ENCODE measurements around the gene ANKFY1. TPM values are rescaled to one million over a fixed set of nuclear protein-coding genes. Genes with fewer than 3 reads are reported as not detected.

Gene ANKFY1
- polyA plus RNA-seq, 1 of the 3 experiments (the other 2 are of a cell fraction): 29.6 TPM

DNA sequence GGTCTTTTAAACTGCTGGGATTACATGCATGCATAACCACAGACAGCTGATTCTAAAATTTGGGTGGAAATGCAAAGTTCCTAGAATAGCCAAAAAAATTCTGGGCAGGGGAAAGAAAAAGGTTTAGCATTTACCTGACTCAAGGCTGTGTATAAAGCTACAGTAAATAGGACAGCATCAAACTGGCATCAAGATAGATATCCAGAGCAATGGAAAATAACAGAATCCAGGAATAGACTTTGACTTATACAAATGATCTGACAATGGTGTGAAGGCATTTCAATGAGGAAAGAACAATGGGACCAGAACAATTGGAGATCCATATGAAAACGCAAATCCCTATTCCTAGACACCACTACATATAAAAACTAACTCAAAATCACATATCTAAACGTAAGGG is 12.9 kb downstream of the ANKFY1 start:
- H3K4me3 ChIP-seq (ENCODE audit: low read depth in 2 of 2, low read length in 1 of 2): no peak overlapping the region
- H3K9ac ChIP-seq: no peak overlapping the region
- no peaks in the 10 kb centered on the region for H3K27me3 ChIP-seq (ENCODE audit: insufficient read depth)
- peaks cover 98% of the 10 kb centered on the region for H3K79me2 ChIP-seq (ENCODE audit: insufficient read depth)
- H3K4me2 ChIP-seq: no peak overlapping the region
- H3F3A ChIP-seq (replicated peaks; ENCODE audit: insufficient read depth): peaks cover 14% of the 10 kb centered on the region
- no peaks in the 10 kb centered on the region for H3K36me3 ChIP-seq (replicated peaks in 1 of 2; ENCODE audit: control insufficient read depth in 1 of 2, insufficient read depth in 2 of 2, low read length in 1 of 2)
- CTCF ChIA-PET: interaction anchor here (1.1 to 4.6 kb wide), 10 partner anchors 9 to 811 kb away, joined by 3 to 39 read pairs (median 12); partner anchors contain the start of gene ANKFY1
- no peak overlapping the region for H3K27ac ChIP-seq (ENCODE audit: low read depth in 2 of 2, low read length in 1 of 2)
- H3K9me2 ChIP-seq: no peaks in the 10 kb centered on the region
- no peak for DNase-seq
- POLR2A ChIA-PET: no interaction called here
- H3K4me1 ChIP-seq (ENCODE audit: control insufficient read depth in 1 of 2, insufficient read depth in 2 of 2, low read depth in 1 of 2, low read length in 1 of 2): no peaks in the 10 kb centered on the region; a peak in 1 of 4 replicates
- TF ChIP-seq FOXM1 (IDR thresholded peaks at IDR 0.05; ENCODE audit: low read depth) (no peak), MEF2A (IDR thresholded peaks at IDR 0.05; ENCODE audit: borderline replicate concordance, low read depth) (no peak), FOXJ3 (CRISPR knock-in tag; IDR thresholded peaks at IDR 0.05) (no peak), FOSL2 (IDR thresholded peaks at IDR 0.05; ENCODE audit: borderline replicate concordance, low read depth) (no peak), NRF1 (IDR thresholded peaks at IDR 0.05; ENCODE audit: low read depth, low read length) (no peak), RCOR1 (IDR thresholded peaks at IDR 0.05; ENCODE audit: low read length) (no peak), YY1 (IDR thresholded peaks at IDR 0.05; ENCODE audit: low read depth) (no peak), RXRA (IDR thresholded peaks at IDR 0.05; ENCODE audit: borderline replicate concordance, low read depth) (no peak), POLR2AphosphoS5 (IDR thresholded peaks at IDR 0.05; ENCODE audit: low read depth, low read length) (no peak)
- TF ChIP-seq, protein P1, sequence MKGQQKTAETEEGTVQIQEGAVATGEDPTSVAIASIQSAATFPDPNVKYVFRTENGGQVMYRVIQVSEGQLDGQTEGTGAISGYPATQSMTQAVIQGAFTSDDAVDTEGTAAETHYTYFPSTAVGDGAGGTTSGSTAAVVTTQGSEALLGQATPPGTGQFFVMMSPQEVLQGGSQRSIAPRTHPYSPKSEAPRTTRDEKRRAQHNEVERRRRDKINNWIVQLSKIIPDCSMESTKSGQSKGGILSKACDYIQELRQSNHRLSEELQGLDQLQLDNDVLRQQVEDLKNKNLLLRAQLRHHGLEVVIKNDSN (IDR thresholded peaks at IDR 0.05; ENCODE audit: borderline replicate concordance, low read depth): no peak
- TF ChIP-seq, protein P2, sequence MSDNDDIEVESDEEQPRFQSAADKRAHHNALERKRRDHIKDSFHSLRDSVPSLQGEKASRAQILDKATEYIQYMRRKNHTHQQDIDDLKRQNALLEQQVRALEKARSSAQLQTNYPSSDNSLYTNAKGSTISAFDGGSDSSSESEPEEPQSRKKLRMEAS (IDR thresholded peaks at IDR 0.05; ENCODE audit: low read depth): no peak
- TF ChIP-seq, protein P3, sequence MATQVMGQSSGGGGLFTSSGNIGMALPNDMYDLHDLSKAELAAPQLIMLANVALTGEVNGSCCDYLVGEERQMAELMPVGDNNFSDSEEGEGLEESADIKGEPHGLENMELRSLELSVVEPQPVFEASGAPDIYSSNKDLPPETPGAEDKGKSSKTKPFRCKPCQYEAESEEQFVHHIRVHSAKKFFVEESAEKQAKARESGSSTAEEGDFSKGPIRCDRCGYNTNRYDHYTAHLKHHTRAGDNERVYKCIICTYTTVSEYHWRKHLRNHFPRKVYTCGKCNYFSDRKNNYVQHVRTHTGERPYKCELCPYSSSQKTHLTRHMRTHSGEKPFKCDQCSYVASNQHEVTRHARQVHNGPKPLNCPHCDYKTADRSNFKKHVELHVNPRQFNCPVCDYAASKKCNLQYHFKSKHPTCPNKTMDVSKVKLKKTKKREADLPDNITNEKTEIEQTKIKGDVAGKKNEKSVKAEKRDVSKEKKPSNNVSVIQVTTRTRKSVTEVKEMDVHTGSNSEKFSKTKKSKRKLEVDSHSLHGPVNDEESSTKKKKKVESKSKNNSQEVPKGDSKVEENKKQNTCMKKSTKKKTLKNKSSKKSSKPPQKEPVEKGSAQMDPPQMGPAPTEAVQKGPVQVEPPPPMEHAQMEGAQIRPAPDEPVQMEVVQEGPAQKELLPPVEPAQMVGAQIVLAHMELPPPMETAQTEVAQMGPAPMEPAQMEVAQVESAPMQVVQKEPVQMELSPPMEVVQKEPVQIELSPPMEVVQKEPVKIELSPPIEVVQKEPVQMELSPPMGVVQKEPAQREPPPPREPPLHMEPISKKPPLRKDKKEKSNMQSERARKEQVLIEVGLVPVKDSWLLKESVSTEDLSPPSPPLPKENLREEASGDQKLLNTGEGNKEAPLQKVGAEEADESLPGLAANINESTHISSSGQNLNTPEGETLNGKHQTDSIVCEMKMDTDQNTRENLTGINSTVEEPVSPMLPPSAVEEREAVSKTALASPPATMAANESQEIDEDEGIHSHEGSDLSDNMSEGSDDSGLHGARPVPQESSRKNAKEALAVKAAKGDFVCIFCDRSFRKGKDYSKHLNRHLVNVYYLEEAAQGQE (IDR thresholded peaks at IDR 0.05; ENCODE audit: low read depth, low read length): no peak
- TF ChIP-seq, protein P4, sequence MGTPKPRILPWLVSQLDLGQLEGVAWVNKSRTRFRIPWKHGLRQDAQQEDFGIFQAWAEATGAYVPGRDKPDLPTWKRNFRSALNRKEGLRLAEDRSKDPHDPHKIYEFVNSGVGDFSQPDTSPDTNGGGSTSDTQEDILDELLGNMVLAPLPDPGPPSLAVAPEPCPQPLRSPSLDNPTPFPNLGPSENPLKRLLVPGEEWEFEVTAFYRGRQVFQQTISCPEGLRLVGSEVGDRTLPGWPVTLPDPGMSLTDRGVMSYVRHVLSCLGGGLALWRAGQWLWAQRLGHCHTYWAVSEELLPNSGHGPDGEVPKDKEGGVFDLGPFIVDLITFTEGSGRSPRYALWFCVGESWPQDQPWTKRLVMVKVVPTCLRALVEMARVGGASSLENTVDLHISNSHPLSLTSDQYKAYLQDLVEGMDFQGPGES (IDR thresholded peaks at IDR 0.05; ENCODE audit: low read depth, low read length): no peak
- TF ChIP-seq, protein P5, sequence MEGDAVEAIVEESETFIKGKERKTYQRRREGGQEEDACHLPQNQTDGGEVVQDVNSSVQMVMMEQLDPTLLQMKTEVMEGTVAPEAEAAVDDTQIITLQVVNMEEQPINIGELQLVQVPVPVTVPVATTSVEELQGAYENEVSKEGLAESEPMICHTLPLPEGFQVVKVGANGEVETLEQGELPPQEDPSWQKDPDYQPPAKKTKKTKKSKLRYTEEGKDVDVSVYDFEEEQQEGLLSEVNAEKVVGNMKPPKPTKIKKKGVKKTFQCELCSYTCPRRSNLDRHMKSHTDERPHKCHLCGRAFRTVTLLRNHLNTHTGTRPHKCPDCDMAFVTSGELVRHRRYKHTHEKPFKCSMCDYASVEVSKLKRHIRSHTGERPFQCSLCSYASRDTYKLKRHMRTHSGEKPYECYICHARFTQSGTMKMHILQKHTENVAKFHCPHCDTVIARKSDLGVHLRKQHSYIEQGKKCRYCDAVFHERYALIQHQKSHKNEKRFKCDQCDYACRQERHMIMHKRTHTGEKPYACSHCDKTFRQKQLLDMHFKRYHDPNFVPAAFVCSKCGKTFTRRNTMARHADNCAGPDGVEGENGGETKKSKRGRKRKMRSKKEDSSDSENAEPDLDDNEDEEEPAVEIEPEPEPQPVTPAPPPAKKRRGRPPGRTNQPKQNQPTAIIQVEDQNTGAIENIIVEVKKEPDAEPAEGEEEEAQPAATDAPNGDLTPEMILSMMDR (IDR thresholded peaks at IDR 0.05): no peak
- peaks cover 73% of the 10 kb centered on the region for H4K20me1 ChIP-seq (ENCODE audit: insufficient read depth)
- no peak overlapping the region for H2AFZ ChIP-seq (ENCODE audit: low read depth)
- 91% methylated on average over 2 of the region's 2 CpGs for WGBS (ENCODE audit: low lambda C conversion rate)
- H3K9me3 ChIP-seq: no peaks in the 10 kb centered on the region

Measured in SK-N-SH (cell line).